WTC11 (cell line): ENCODE results near the gene GSG1L.

ENCODE experiments used
- ATF2 ChIP-seq: sonication (generic); formaldehyde crosslinking; IDR thresholded peaks from 2 replicates; pipeline ENCODE4 v1.8.1; 2022; ENCODE audit warnings: low read depth, missing genetic modification reagents, borderline replicate concordance
- CTCF ChIP-seq: fragments of 200-600 bp; IDR thresholded peaks from 2 replicates; pipeline ENCODE4 v1.8.0; 2022; ENCODE audit warnings: antibody characterized with exemption
- IRF1 ChIP-seq: sonication (generic); formaldehyde crosslinking; IDR thresholded peaks from 2 replicates; pipeline ENCODE4 v1.8.0; 2023; ENCODE audit warnings: missing genetic modification reagents
- JUN ChIP-seq: sonication (generic); formaldehyde crosslinking; IDR thresholded peaks from 2 replicates; pipeline ENCODE4 v1.8.0; 2023; ENCODE audit warnings: mild to moderate bottlenecking, missing genetic modification reagents
- NR3C1 ChIP-seq: sonication (generic); formaldehyde crosslinking; conservative IDR thresholded peaks from 2 replicates; pipeline ENCODE4 v1.8.1; 2023; ENCODE audit warnings: low read depth, mild to moderate bottlenecking, missing genetic modification reagents
- ZBTB43 ChIP-seq: sonication (generic); formaldehyde crosslinking; IDR thresholded peaks from 2 replicates; pipeline ENCODE4 v1.8.1; 2023; ENCODE audit warnings: mild to moderate bottlenecking, missing genetic modification reagents
- ZNF281 ChIP-seq: sonication (generic); formaldehyde crosslinking; IDR thresholded peaks from 2 replicates; pipeline ENCODE4 v1.8.0; 2023; ENCODE audit warnings: mild to moderate bottlenecking, missing genetic modification reagents
- TF ChIP-seq, protein P1 (sequence below): fragments of 250-450 bp; sonication (Bioruptor Pico); IDR thresholded peaks from 2 replicates; pipeline ENCODE4 v2.1.2; 2022; ENCODE audit warnings: mild to moderate bottlenecking, moderate library complexity
- TF ChIP-seq, protein P2 (sequence below): sonication (generic); formaldehyde crosslinking; IDR thresholded peaks from 2 replicates; pipeline ENCODE4 v1.8.1; 2023; ENCODE audit warnings: mild to moderate bottlenecking, missing genetic modification reagents, moderate library complexity

GRCh38 chr16:28033870-28034269 is 29.6 kb downstream of the GSG1L start:
- TF ChIP-seq CTCF: no peak
- no peak for TF ChIP-seq ZBTB43 (CRISPR knock-in tag)
- no peak for TF ChIP-seq JUN (CRISPR knock-in tag)
- TF ChIP-seq ZNF281 (CRISPR knock-in tag): no peak
- TF ChIP-seq, protein P1, sequence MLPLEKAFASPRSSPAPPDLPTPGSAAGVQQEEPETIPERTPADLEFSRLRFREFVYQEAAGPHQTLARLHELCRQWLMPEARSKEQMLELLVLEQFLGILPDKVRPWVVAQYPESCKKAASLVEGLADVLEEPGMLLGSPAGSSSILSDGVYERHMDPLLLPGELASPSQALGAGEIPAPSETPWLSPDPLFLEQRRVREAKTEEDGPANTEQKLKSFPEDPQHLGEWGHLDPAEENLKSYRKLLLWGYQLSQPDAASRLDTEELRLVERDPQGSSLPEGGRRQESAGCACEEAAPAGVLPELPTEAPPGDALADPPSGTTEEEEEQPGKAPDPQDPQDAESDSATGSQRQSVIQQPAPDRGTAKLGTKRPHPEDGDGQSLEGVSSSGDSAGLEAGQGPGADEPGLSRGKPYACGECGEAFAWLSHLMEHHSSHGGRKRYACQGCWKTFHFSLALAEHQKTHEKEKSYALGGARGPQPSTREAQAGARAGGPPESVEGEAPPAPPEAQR (CRISPR knock-in tag): no peak
- TF ChIP-seq ATF2: no peak
- TF ChIP-seq, protein P2, sequence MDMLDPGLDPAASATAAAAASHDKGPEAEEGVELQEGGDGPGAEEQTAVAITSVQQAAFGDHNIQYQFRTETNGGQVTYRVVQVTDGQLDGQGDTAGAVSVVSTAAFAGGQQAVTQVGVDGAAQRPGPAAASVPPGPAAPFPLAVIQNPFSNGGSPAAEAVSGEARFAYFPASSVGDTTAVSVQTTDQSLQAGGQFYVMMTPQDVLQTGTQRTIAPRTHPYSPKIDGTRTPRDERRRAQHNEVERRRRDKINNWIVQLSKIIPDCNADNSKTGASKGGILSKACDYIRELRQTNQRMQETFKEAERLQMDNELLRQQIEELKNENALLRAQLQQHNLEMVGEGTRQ (CRISPR knock-in tag): no peak
- no peak for TF ChIP-seq IRF1 (CRISPR knock-in tag)
- no peak for TF ChIP-seq NR3C1
